H9 (cell line): ENCODE measurements around the gene POU2F2. TPM values are rescaled to one million over a fixed set of nuclear protein-coding genes. Genes with fewer than 3 reads are reported as not detected.

Experiments used
- DNase-seq: peaks from one replicate; pipeline ENCODE4 v3.0.0-alpha.2; 2017
- H2AFZ ChIP-seq: one replicate; pipeline ENCODE4 v1.6.1; 2013; ENCODE audit warnings: mild to moderate bottlenecking, low read length, control low read depth, moderate library complexity
- H2AK5ac ChIP-seq: 2 replicates; pipeline ENCODE4 v1.6.1; 2013; ENCODE audit warnings: low read length, control low read depth, mixed read lengths; ENCODE audit not compliant: insufficient read length
- H2BK120ac ChIP-seq: one replicate; pipeline ENCODE4 v1.6.1; 2013; ENCODE audit warnings: low read depth, mild to moderate bottlenecking, low read length, control low read depth, inconsistent platforms; ENCODE audit not compliant: poor library complexity, severe bottlenecking
- H2BK12ac ChIP-seq: 2 replicates; pipeline ENCODE4 v1.6.1; 2013; ENCODE audit warnings: low read length, control low read depth, mixed read lengths, low read depth; ENCODE audit not compliant: insufficient read length
- H2BK15ac ChIP-seq: 2 replicates; pipeline ENCODE4 v1.6.1; 2013; ENCODE audit warnings: low read depth, low read length, control low read depth
- H2BK20ac ChIP-seq: one replicate; pipeline ENCODE4 v1.6.1; 2013; ENCODE audit warnings: low read depth, mild to moderate bottlenecking, low read length, control low read depth, inconsistent platforms; ENCODE audit not compliant: poor library complexity, severe bottlenecking
- H2BK5ac ChIP-seq: 2 replicates; pipeline ENCODE4 v1.6.1; 2013; ENCODE audit warnings: low read length, control low read depth, mixed read lengths; ENCODE audit not compliant: insufficient read length
- H3K14ac ChIP-seq: 2 replicates; pipeline ENCODE4 v1.6.1; 2013; ENCODE audit warnings: low read length, control low read depth; ENCODE audit not compliant: insufficient read depth
- H3K18ac ChIP-seq: 2 replicates; pipeline ENCODE4 v1.6.1; 2013; ENCODE audit warnings: low read depth, mild to moderate bottlenecking, mixed read lengths, low read length, control low read depth; ENCODE audit not compliant: insufficient read length
- H3K23ac ChIP-seq: 2 replicates; pipeline ENCODE4 v1.6.1; 2013; ENCODE audit warnings: low read length, control low read depth, mixed read lengths, low read depth; ENCODE audit not compliant: insufficient read length
- H3K23me2 ChIP-seq: 2 replicates; pipeline ENCODE4 v1.6.1; 2013; ENCODE audit warnings: low read depth, mild to moderate bottlenecking, mixed read lengths, low read length, control low read depth; ENCODE audit not compliant: insufficient read length, poor library complexity, severe bottlenecking
- H3K27ac ChIP-seq: 2 replicates; pipeline ENCODE4 v1.5.1; 2013; ENCODE audit warnings: low read length, control low read depth, mixed read lengths, low read depth; ENCODE audit not compliant: insufficient read length
- H3K27me3 ChIP-seq: 2 replicates; pipeline ENCODE4 v1.6.1; 2013; ENCODE audit warnings: low read length, control low read depth, inconsistent platforms; ENCODE audit not compliant: insufficient read depth
- H3K4ac ChIP-seq: 2 replicates; pipeline ENCODE4 v1.6.1; 2013; ENCODE audit warnings: low read depth, mild to moderate bottlenecking, control low read depth, inconsistent platforms, low read length, moderate library complexity
- H3K4me1 ChIP-seq: 2 replicates; pipeline ENCODE4 v1.6.1; 2013; ENCODE audit warnings: low read length, control low read depth, inconsistent platforms; ENCODE audit not compliant: insufficient read depth
- H3K4me2 ChIP-seq: 2 replicates; pipeline ENCODE4 v1.6.1; 2013; ENCODE audit warnings: low read length, control low read depth, mixed read lengths; ENCODE audit not compliant: insufficient read length, insufficient read depth
- H3K56ac ChIP-seq: 2 replicates; pipeline ENCODE4 v1.6.1; 2013; ENCODE audit warnings: low read depth, mild to moderate bottlenecking, mixed read lengths, low read length, control low read depth; ENCODE audit not compliant: insufficient read length
- H3K79me1 ChIP-seq: 2 replicates; pipeline ENCODE4 v1.6.1; 2013; ENCODE audit warnings: low read depth, mild to moderate bottlenecking, moderate library complexity, low read length, control low read depth, inconsistent platforms; ENCODE audit not compliant: insufficient read depth, poor library complexity, severe bottlenecking
- H3K79me2 ChIP-seq: 2 replicates; pipeline ENCODE4 v1.6.1; 2013; ENCODE audit warnings: low read length, control low read depth, inconsistent platforms; ENCODE audit not compliant: insufficient read depth
- H3K9ac ChIP-seq: 2 replicates; pipeline ENCODE4 v1.6.1; 2013; ENCODE audit warnings: low read length, control low read depth, mixed read lengths; ENCODE audit not compliant: insufficient read length; ENCODE audit errors: extremely low read depth
- H3K9me3 ChIP-seq: one replicate; pipeline ENCODE4 v1.6.1; 2013; ENCODE audit warnings: low read depth, low read length, inconsistent platforms; ENCODE audit not compliant: control insufficient read depth
- H3T11ph ChIP-seq: one replicate; pipeline ENCODE4 v1.6.1; 2013; ENCODE audit warnings: mild to moderate bottlenecking, low read length, control low read depth, inconsistent platforms
- H4K20me1 ChIP-seq: one replicate; pipeline ENCODE4 v1.6.1; 2013; ENCODE audit not compliant: control insufficient read depth, insufficient read length, insufficient read depth
- H4K5ac ChIP-seq: 2 replicates; pipeline ENCODE4 v1.6.1; 2013; ENCODE audit warnings: low read depth, mild to moderate bottlenecking, mixed read lengths, low read length, control low read depth; ENCODE audit not compliant: insufficient read length
- H4K8ac ChIP-seq: replicated peaks from 2 replicates; pipeline ENCODE4 v1.6.1; 2013; ENCODE audit warnings: low read length, control low read depth, mixed read lengths, low read depth; ENCODE audit not compliant: insufficient read length
- H4K91ac ChIP-seq: 2 replicates; pipeline ENCODE4 v1.6.1; 2013; ENCODE audit warnings: low read depth, mild to moderate bottlenecking, moderate library complexity, mixed read lengths, low read length, control low read depth; ENCODE audit not compliant: insufficient read length
- H3K27ac Mint-ChIP-seq, 3 experiments: 2 replicates in 2 of 3; 3 replicates in 1 of 3; pipeline ENCODE4 v1.8.0; 2020 to 2021; ENCODE audit warnings: mixed read lengths in 3 of 3, mild to moderate bottlenecking in 1 of 3, moderate library complexity in 1 of 3
- H3K27me3 Mint-ChIP-seq: 2 replicates; pipeline ENCODE4 v1.8.0; 2021; ENCODE audit warnings: low read depth, mild to moderate bottlenecking, moderate library complexity, mixed read lengths
- H3K36me3 Mint-ChIP-seq, 3 experiments: 2 replicates in 2 of 3; 3 replicates in 1 of 3; pipeline ENCODE4 v1.8.0; 2020 to 2021; ENCODE audit warnings: low read depth in 3 of 3, mixed read lengths in 3 of 3; ENCODE audit not compliant: insufficient read depth in 1 of 3
- H3K4me1 Mint-ChIP-seq, 2 experiments: 2 replicates each; pipeline ENCODE4 v1.8.0; 2020; ENCODE audit warnings: mixed read lengths in 2 of 2
- H3K4me3 Mint-ChIP-seq, 2 experiments: 2 replicates in 1 of 2; 3 replicates in 1 of 2; pipeline ENCODE4 v1.8.0; 2020 to 2021; ENCODE audit warnings: mild to moderate bottlenecking in 2 of 2, mixed read lengths in 2 of 2, moderate library complexity in 1 of 2
- H3K9me3 Mint-ChIP-seq, 2 experiments: 2 replicates in 1 of 2; 3 replicates in 1 of 2; pipeline ENCODE4 v1.8.0; 2020; ENCODE audit warnings: mild to moderate bottlenecking in 2 of 2, mixed read lengths in 2 of 2, moderate library complexity in 1 of 2
- WGBS: extraction: QIAGEN DNeasy Blood & Tissue Kit; methylation state at CpG from one replicate; pipeline ENCODE4 v1.1.7; 2013; ENCODE audit warnings: missing lambda C conversion rate, low lambda C conversion rate, mixed read lengths; ENCODE audit not compliant: insufficient read length; ENCODE audit errors: extremely low coverage; 5-methylcytosine and 5-hydroxymethylcytosine counted together
- total RNA-seq: library from RNA; stranded (reverse); gene quantifications from 2 replicates; pipeline ENCODE4 v1.2.1, GENCODE V29; 2021
- TF ChIP-seq, protein P1 (sequence below): fragments of 200-600 bp; sonication (generic); conservative IDR thresholded peaks from 3 replicates; pipeline ENCODE4 v1.8.0; 2021; ENCODE audit warnings: antibody characterized with exemption, mild to moderate bottlenecking

Gene POU2F2
- total RNA-seq, 1 experiment from 2014 or later, result 2.9 TPM

GRCh38 chr19:42076380-42076944 is 55.8 kb downstream of the POU2F2 start:
- H3K79me1 ChIP-seq, result peaks cover 13% of the 10 kb centered on the region
- H3K4me2 ChIP-seq, result peak overlapping the region; percentile 97
- no peaks in the 10 kb centered on the region for H4K20me1 ChIP-seq
- H3K4ac ChIP-seq, result no peak overlapping the region
- no peak overlapping the region for H3K27ac ChIP-seq
- Mint-ChIP-seq H3K4me3 (peak overlapping the region; percentile 96), H3K27ac (peak overlapping the region; percentile 40 to 95 (median 68); a peak in 6 of 7 replicates), H3K4me1 (peaks cover 20 to 33% of the 10 kb centered on the region in 2 experiments), H3K36me3 (peaks cover 30 to 38% (median 37%) of the 10 kb centered on the region in 3 experiments), H3K9me3 (no peaks in the 10 kb centered on the region), H3K27me3 (no peaks in the 10 kb centered on the region; the same call in 1 of the 2 replicates)
- H3K79me2 ChIP-seq, result peaks cover 21% of the 10 kb centered on the region
- H3K9ac ChIP-seq, result peak overlapping the region; percentile 79
- WGBS, result no CpG with 5 or more reads among the region's 33 CpGs
- peaks cover 11% of the 10 kb centered on the region for H3K23me2 ChIP-seq
- no peaks in the 10 kb centered on the region for H3K27me3 ChIP-seq
- no peak overlapping the region for H2BK15ac ChIP-seq
- H2BK120ac ChIP-seq, result no peak overlapping the region
- no peak overlapping the region for H2BK5ac ChIP-seq
- H4K5ac ChIP-seq, result no peak overlapping the region
- no peak overlapping the region for H3K18ac ChIP-seq
- no peak overlapping the region for H3T11ph ChIP-seq
- H2AFZ ChIP-seq, result no peak overlapping the region
- H3K14ac ChIP-seq, result peak overlapping the region; percentile 42; the same call in 1 of the 2 replicates
- H4K91ac ChIP-seq, result no peak overlapping the region
- TF ChIP-seq, protein P1, sequence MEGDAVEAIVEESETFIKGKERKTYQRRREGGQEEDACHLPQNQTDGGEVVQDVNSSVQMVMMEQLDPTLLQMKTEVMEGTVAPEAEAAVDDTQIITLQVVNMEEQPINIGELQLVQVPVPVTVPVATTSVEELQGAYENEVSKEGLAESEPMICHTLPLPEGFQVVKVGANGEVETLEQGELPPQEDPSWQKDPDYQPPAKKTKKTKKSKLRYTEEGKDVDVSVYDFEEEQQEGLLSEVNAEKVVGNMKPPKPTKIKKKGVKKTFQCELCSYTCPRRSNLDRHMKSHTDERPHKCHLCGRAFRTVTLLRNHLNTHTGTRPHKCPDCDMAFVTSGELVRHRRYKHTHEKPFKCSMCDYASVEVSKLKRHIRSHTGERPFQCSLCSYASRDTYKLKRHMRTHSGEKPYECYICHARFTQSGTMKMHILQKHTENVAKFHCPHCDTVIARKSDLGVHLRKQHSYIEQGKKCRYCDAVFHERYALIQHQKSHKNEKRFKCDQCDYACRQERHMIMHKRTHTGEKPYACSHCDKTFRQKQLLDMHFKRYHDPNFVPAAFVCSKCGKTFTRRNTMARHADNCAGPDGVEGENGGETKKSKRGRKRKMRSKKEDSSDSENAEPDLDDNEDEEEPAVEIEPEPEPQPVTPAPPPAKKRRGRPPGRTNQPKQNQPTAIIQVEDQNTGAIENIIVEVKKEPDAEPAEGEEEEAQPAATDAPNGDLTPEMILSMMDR, result no peak
- H2AK5ac ChIP-seq, result no peak overlapping the region
- no peak overlapping the region for H4K8ac ChIP-seq
- no peaks in the 10 kb centered on the region for H3K9me3 ChIP-seq
- no peak for DNase-seq
- H3K23ac ChIP-seq, result no peak overlapping the region
- H2BK20ac ChIP-seq, result no peak overlapping the region
- H3K4me1 ChIP-seq, result no peaks in the 10 kb centered on the region; the same call in 1 of the 2 replicates
- no peak overlapping the region for H3K56ac ChIP-seq
- no peak overlapping the region for H2BK12ac ChIP-seq
